IMR-90 (cell line): ENCODE measurements around the gene DNAH17.

Experiments
- BHLHE40 ChIP-seq: fragments of 150-350 bp; IDR thresholded peaks from 2 replicates; pipeline ENCODE4 v1.6.1; 2016; ENCODE audit warnings: mild to moderate bottlenecking, low read depth, low read length
- CEBPB ChIP-seq: IDR thresholded peaks from 2 replicates; pipeline ENCODE4 v1.6.1; 2012; ENCODE audit warnings: low read depth, low read length, improper control_type of control experiment
- CHD1 ChIP-seq: IDR thresholded peaks from 2 replicates; pipeline ENCODE4 v1.6.1; 2012; ENCODE audit warnings: low read depth, low read length, improper control_type of control experiment
- MAFK ChIP-seq: IDR thresholded peaks from 2 replicates; pipeline ENCODE4 v1.6.1; 2012; ENCODE audit warnings: low read depth, low read length, improper control_type of control experiment
- MAZ ChIP-seq: IDR thresholded peaks from 2 replicates; pipeline ENCODE4 v1.6.1; 2012; ENCODE audit warnings: low read depth, mild to moderate bottlenecking, low read length, improper control_type of control experiment, moderate library complexity, borderline replicate concordance
- MXI1 ChIP-seq: IDR thresholded peaks from 2 replicates; pipeline ENCODE4 v1.6.1; 2012; ENCODE audit warnings: low read depth, mild to moderate bottlenecking, low read length, moderate library complexity, borderline replicate concordance
- NFE2L2 ChIP-seq: fragments of 150-350 bp; IDR thresholded peaks from 2 replicates; pipeline ENCODE4 v1.6.1; 2016; ENCODE audit warnings: low read depth, mild to moderate bottlenecking, low read length
- POLR2A ChIP-seq: IDR thresholded peaks from 2 replicates; pipeline ENCODE4 v1.6.1; 2012; ENCODE audit warnings: mild to moderate bottlenecking, low read depth, low read length
- RAD21 ChIP-seq: IDR thresholded peaks from 2 replicates; pipeline ENCODE4 v1.6.1; 2012; ENCODE audit warnings: low read length, improper control_type of control experiment
- RCOR1 ChIP-seq: IDR thresholded peaks from 2 replicates; pipeline ENCODE4 v1.6.1; 2012; ENCODE audit warnings: mild to moderate bottlenecking, low read length, improper control_type of control experiment; ENCODE audit not compliant: insufficient replicate concordance
- RFX5 ChIP-seq: IDR thresholded peaks from 2 replicates; pipeline ENCODE4 v1.8.0; 2012; ENCODE audit warnings: low read depth, mild to moderate bottlenecking, low read length, moderate library complexity
- USF2 ChIP-seq: fragments of 150-350 bp; IDR thresholded peaks from 2 replicates; pipeline ENCODE4 v1.6.1; 2017; ENCODE audit warnings: mild to moderate bottlenecking, antibody characterized with exemption, low read length, low read depth
- TF ChIP-seq, protein P1 (sequence below): conservative IDR thresholded peaks from 2 replicates; pipeline ENCODE4 v1.5.1; 2012; ENCODE audit warnings: mild to moderate bottlenecking, low read depth, low read length, improper control_type of control experiment

- TF ChIP-seq USF2 (no peak), POLR2A (no peak), MAFK (no peak), CEBPB (no peak), RFX5 (no peak), MXI1 (no peak), RCOR1 (no peak), RAD21 (no peak), CHD1 (no peak), BHLHE40 (no peak), NFE2L2 (no peak), MAZ (no peak)
- TF ChIP-seq, protein P1, sequence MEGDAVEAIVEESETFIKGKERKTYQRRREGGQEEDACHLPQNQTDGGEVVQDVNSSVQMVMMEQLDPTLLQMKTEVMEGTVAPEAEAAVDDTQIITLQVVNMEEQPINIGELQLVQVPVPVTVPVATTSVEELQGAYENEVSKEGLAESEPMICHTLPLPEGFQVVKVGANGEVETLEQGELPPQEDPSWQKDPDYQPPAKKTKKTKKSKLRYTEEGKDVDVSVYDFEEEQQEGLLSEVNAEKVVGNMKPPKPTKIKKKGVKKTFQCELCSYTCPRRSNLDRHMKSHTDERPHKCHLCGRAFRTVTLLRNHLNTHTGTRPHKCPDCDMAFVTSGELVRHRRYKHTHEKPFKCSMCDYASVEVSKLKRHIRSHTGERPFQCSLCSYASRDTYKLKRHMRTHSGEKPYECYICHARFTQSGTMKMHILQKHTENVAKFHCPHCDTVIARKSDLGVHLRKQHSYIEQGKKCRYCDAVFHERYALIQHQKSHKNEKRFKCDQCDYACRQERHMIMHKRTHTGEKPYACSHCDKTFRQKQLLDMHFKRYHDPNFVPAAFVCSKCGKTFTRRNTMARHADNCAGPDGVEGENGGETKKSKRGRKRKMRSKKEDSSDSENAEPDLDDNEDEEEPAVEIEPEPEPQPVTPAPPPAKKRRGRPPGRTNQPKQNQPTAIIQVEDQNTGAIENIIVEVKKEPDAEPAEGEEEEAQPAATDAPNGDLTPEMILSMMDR = no peak
Measured at GRCh38 chr17:78460176-78460675, 117.0 kb downstream of the DNAH17 start.
